OCI-LY7 (cell line): ENCODE results near the gene SPATS2L.

Source experiments
- CTCF ChIP-seq: fragments of 200-600 bp; sonication (generic); conservative IDR thresholded peaks from 2 replicates; pipeline ENCODE4 v1.5.1; 2014; ENCODE audit warnings: mild to moderate bottlenecking, antibody characterized with exemption, low read length, moderate library complexity, mixed read lengths
- EZH2phosphoT487 ChIP-seq: fragments of 200-600 bp; sonication (generic); IDR thresholded peaks from 2 replicates; pipeline ENCODE4 v1.6.1; 2018; ENCODE audit warnings: low read depth, borderline replicate concordance, mild to moderate bottlenecking, mixed run types, antibody characterized with exemption, low read length, moderate library complexity, mixed read lengths

GRCh38 chr2:200428961-200429665 lies 122.6 kb downstream of the SPATS2L start:
- TF ChIP-seq CTCF, result no peak
- no peak for TF ChIP-seq EZH2phosphoT487
